Measurements from ENCODE around the gene HSPA2. TPM values are rescaled to one million over a fixed set of nuclear protein-coding genes. Genes with fewer than 3 reads are reported as not detected.
A peak's percentile ranks its signal among the peaks of the same experiment; 100 is the strongest.

HSPA2 gene
- total and polyA plus RNA-seq, 3 donors from 2014 or later = 134 to 389 (median 160) TPM

- no peak overlapping the region for H3K4me3 ChIP-seq
- TF ChIP-seq CTCF (IDR thresholded peaks at IDR 0.05) = no peak
- no peak for TF ChIP-seq POLR2A (IDR thresholded peaks at IDR 0.05)
- H3K36me3 ChIP-seq (ENCODE audit: low read depth, missing control alignments) = no peaks in the 10 kb centered on the region
- no peaks in the 10 kb centered on the region for H3K27me3 ChIP-seq
- peaks cover 29% of the 10 kb centered on the region for H3K4me1 ChIP-seq
- intact Hi-C loops (cut with DNase I; ENCODE audit: low total_unique reads) = no loop called here
- no peak overlapping the region for H3K27ac ChIP-seq
- DNase-seq = no peak
- no peaks in the 10 kb centered on the region for H3K9me3 ChIP-seq
Measured at GRCh38 chr14:64496764-64497163, 43.8 kb upstream of the HSPA2 start.

- intact Hi-C loops (cut with DNase I; ENCODE audit: low total_unique reads) = no loop called here
- no peak for DNase-seq
- Histone ChIP-seq H3K9me3 (no peaks in the 10 kb centered on the region), H3K27me3 (no peaks in the 10 kb centered on the region), H3K4me3 (no peak overlapping the region), H3K36me3 (ENCODE audit: low read depth, missing control alignments) (no peaks in the 10 kb centered on the region), H3K4me1 (peaks cover 20% of the 10 kb centered on the region), H3K27ac (no peak overlapping the region)
- TF ChIP-seq POLR2A (IDR thresholded peaks at IDR 0.05) (no peak), CTCF (IDR thresholded peaks at IDR 0.05) (no peak)
- WGBS, 2 donors = 96 to 100% methylated on average over 1 of the region's 1 CpG
Measured at GRCh38 chr14:64500088-64500487, 40.5 kb upstream of the HSPA2 start.

GRCh38 chr14:64501411-64502171, 39.0 kb upstream of the HSPA2 start:
- TF ChIP-seq POLR2A (IDR thresholded peaks at IDR 0.05) = no peak
- TF ChIP-seq CTCF (IDR thresholded peaks at IDR 0.05) = no peak
- 37 to 45% methylated on average over 8 of the region's 8 CpGs for WGBS, 2 donors
- Histone ChIP-seq H3K36me3 (ENCODE audit: low read depth, missing control alignments) (no peaks in the 10 kb centered on the region), H3K4me1 (peaks cover 28% of the 10 kb centered on the region), H3K27ac (peak overlapping the region; percentile 99 to 100), H3K27me3 (no peaks in the 10 kb centered on the region), H3K4me3 (no peak overlapping the region), H3K9me3 (no peaks in the 10 kb centered on the region)
- peak; percentile 24 for DNase-seq
- intact Hi-C loops (cut with DNase I; ENCODE audit: low total_unique reads) = no loop called here

GRCh38 chr14:64502456-64502855, 38.1 kb upstream of the HSPA2 start:
- intact Hi-C loops (cut with DNase I; ENCODE audit: low total_unique reads) = no loop called here
- no peaks in the 10 kb centered on the region for H3K9me3 ChIP-seq
- no peak for DNase-seq
- H3K4me3 ChIP-seq = peak overlapping the region; percentile 73 to 93
- 42 to 48% methylated on average over 6 of the region's 6 CpGs for WGBS, 2 donors
- TF ChIP-seq POLR2A (IDR thresholded peaks at IDR 0.05) (no peak), CTCF (IDR thresholded peaks at IDR 0.05) (no peak)
- H3K4me1 ChIP-seq = peaks cover 37% of the 10 kb centered on the region
- H3K27me3 ChIP-seq = no peaks in the 10 kb centered on the region
- no peaks in the 10 kb centered on the region for H3K36me3 ChIP-seq (ENCODE audit: low read depth, missing control alignments)
- H3K27ac ChIP-seq = peak overlapping the region; percentile 99 to 100

Data from testis (tissue), 3 donors.